ENCODE data around the gene SLC2A13.

- TF ChIP-seq CTCF (IDR thresholded peaks at IDR 0.05; ENCODE audit: extremely low read depth in 1 of 2, insufficient read depth in 1 of 2, low read depth in 1 of 2, low read length in 2 of 2) (no peak), POLR2A (IDR thresholded peaks at IDR 0.05; ENCODE audit: low read depth, low read length) (no peak), EZH2 (IDR thresholded peaks at IDR 0.05; ENCODE audit: borderline replicate concordance, low read depth, low read length, severe bottlenecking) (no peak), POLR2AphosphoS5 (IDR thresholded peaks at IDR 0.05; ENCODE audit: insufficient read depth, low read depth, low read length) (no peak), FOS (IDR thresholded peaks at IDR 0.05; ENCODE audit: borderline replicate concordance, insufficient read depth, low read length) (no peak), MAX (IDR thresholded peaks at IDR 0.05; ENCODE audit: insufficient read depth, insufficient read length) (no peak)
These were observed 233.5 kb downstream of the SLC2A13 start for GRCh38 chr12:39872425-39872824.
